ENCODE measurements around the gene PROZ. TPM values are rescaled to one million over a fixed set of nuclear protein-coding genes. Genes with fewer than 3 reads are reported as not detected.

Gene PROZ
- polyA plus RNA-seq, 1 of the 3 experiments (the other 2 are of a cell fraction) = not detected

DNA sequence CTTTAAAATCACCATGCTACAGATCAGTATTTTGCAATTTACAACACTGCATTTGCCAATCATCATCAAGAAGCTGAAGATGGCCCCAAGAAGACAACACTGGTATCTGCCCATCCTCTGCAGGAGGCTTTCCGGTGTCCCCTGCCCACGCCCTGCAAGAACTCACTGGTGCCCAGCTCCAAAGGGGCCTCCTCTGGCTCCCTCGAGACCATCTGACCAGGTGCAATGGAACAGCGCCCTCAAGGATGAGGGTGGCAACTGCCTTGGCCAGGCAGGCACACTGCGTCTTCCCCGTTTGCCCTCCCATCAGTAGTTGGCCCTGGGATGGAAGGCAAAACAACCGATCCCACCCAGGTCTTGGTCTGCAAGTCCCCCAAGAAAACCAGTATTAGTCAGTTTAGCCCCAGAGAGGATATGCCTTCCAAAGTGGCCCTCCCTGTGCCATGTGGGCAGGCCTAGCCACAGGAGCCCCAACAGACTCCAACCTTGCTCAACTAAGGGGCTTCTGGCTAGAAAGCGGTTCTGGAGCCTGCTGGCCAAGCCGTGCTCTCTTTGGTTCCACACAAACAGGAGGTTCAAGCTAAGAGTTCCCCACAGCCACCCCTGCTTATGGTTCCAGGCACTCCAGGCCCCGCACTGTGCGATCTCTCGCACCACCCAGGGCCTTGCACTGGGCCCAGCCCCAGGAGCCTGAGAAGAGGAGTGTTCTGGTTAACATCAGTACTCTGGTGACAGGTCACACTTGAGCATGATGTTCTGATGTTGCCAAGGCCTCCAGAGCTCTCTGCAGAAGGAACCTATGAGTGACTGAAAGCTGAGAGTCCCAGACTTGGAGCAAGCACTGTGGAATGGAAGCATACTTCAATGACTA lies 45.3 kb downstream of the PROZ start:
- DNase-seq = no peak
- Histone ChIP-seq H3K27me3 (ENCODE audit: insufficient read depth) (no peaks in the 10 kb centered on the region), H4K20me1 (ENCODE audit: insufficient read depth) (peaks cover 37% of the 10 kb centered on the region), H3F3A (replicated peaks; ENCODE audit: insufficient read depth) (peaks cover 11% of the 10 kb centered on the region), H3K27ac (ENCODE audit: low read depth in 2 of 2, low read length in 1 of 2) (no peak overlapping the region), H3K4me2 (no peak overlapping the region), H3K36me3 (replicated peaks in 1 of 2; ENCODE audit: control insufficient read depth in 1 of 2, insufficient read depth in 2 of 2, low read length in 1 of 2) (peaks cover 18 to 40% of the 10 kb centered on the region in 2 experiments), H3K4me3 (ENCODE audit: low read depth in 2 of 2, low read length in 1 of 2) (no peak overlapping the region), H3K9ac (no peak overlapping the region), H3K9me2 (no peaks in the 10 kb centered on the region), H2AFZ (ENCODE audit: low read depth) (no peak overlapping the region), H3K4me1 (ENCODE audit: control insufficient read depth in 1 of 2, insufficient read depth in 2 of 2, low read depth in 1 of 2, low read length in 1 of 2) (peaks cover 0 to 24% of the 10 kb centered on the region in 2 experiments; a peak in 2 of 4 replicates), H3K9me3 (no peaks in the 10 kb centered on the region), H3K79me2 (ENCODE audit: insufficient read depth) (peaks cover 97% of the 10 kb centered on the region)
- WGBS (ENCODE audit: low lambda C conversion rate) = 97% methylated on average over 5 of the region's 12 CpGs
- no peak for TF ChIP-seq RCOR1 (IDR thresholded peaks at IDR 0.05; ENCODE audit: low read length)
- no peak for TF ChIP-seq MEF2A (IDR thresholded peaks at IDR 0.05; ENCODE audit: borderline replicate concordance, low read depth)
- TF ChIP-seq, protein P1, sequence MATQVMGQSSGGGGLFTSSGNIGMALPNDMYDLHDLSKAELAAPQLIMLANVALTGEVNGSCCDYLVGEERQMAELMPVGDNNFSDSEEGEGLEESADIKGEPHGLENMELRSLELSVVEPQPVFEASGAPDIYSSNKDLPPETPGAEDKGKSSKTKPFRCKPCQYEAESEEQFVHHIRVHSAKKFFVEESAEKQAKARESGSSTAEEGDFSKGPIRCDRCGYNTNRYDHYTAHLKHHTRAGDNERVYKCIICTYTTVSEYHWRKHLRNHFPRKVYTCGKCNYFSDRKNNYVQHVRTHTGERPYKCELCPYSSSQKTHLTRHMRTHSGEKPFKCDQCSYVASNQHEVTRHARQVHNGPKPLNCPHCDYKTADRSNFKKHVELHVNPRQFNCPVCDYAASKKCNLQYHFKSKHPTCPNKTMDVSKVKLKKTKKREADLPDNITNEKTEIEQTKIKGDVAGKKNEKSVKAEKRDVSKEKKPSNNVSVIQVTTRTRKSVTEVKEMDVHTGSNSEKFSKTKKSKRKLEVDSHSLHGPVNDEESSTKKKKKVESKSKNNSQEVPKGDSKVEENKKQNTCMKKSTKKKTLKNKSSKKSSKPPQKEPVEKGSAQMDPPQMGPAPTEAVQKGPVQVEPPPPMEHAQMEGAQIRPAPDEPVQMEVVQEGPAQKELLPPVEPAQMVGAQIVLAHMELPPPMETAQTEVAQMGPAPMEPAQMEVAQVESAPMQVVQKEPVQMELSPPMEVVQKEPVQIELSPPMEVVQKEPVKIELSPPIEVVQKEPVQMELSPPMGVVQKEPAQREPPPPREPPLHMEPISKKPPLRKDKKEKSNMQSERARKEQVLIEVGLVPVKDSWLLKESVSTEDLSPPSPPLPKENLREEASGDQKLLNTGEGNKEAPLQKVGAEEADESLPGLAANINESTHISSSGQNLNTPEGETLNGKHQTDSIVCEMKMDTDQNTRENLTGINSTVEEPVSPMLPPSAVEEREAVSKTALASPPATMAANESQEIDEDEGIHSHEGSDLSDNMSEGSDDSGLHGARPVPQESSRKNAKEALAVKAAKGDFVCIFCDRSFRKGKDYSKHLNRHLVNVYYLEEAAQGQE (IDR thresholded peaks at IDR 0.05; ENCODE audit: low read depth, low read length) = no peak
- TF ChIP-seq NRF1 (IDR thresholded peaks at IDR 0.05; ENCODE audit: low read depth, low read length) = no peak
- TF ChIP-seq, protein P2, sequence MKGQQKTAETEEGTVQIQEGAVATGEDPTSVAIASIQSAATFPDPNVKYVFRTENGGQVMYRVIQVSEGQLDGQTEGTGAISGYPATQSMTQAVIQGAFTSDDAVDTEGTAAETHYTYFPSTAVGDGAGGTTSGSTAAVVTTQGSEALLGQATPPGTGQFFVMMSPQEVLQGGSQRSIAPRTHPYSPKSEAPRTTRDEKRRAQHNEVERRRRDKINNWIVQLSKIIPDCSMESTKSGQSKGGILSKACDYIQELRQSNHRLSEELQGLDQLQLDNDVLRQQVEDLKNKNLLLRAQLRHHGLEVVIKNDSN (IDR thresholded peaks at IDR 0.05; ENCODE audit: borderline replicate concordance, low read depth) = no peak
- no peak for TF ChIP-seq TAF1 (IDR thresholded peaks at IDR 0.05; ENCODE audit: borderline replicate concordance, low read depth, low read length)
- no peak for TF ChIP-seq CHD2 (IDR thresholded peaks at IDR 0.05; ENCODE audit: low read length, partially characterized antibody)
- TF ChIP-seq EP300 (IDR thresholded peaks at IDR 0.05; ENCODE audit: borderline replicate concordance in 1 of 2, low read depth in 1 of 2, low read length in 1 of 2) = no peak
- TF ChIP-seq, protein P3, sequence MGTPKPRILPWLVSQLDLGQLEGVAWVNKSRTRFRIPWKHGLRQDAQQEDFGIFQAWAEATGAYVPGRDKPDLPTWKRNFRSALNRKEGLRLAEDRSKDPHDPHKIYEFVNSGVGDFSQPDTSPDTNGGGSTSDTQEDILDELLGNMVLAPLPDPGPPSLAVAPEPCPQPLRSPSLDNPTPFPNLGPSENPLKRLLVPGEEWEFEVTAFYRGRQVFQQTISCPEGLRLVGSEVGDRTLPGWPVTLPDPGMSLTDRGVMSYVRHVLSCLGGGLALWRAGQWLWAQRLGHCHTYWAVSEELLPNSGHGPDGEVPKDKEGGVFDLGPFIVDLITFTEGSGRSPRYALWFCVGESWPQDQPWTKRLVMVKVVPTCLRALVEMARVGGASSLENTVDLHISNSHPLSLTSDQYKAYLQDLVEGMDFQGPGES (IDR thresholded peaks at IDR 0.05; ENCODE audit: low read depth, low read length) = no peak
- TF ChIP-seq RXRA (IDR thresholded peaks at IDR 0.05; ENCODE audit: borderline replicate concordance, low read depth) = no peak
- TF ChIP-seq SIN3A (IDR thresholded peaks at IDR 0.05; ENCODE audit: borderline replicate concordance, low read depth, low read length) = no peak
- no peak for TF ChIP-seq SMC3 (IDR thresholded peaks at IDR 0.05; ENCODE audit: low read depth, low read length)
- TF ChIP-seq, protein P4, sequence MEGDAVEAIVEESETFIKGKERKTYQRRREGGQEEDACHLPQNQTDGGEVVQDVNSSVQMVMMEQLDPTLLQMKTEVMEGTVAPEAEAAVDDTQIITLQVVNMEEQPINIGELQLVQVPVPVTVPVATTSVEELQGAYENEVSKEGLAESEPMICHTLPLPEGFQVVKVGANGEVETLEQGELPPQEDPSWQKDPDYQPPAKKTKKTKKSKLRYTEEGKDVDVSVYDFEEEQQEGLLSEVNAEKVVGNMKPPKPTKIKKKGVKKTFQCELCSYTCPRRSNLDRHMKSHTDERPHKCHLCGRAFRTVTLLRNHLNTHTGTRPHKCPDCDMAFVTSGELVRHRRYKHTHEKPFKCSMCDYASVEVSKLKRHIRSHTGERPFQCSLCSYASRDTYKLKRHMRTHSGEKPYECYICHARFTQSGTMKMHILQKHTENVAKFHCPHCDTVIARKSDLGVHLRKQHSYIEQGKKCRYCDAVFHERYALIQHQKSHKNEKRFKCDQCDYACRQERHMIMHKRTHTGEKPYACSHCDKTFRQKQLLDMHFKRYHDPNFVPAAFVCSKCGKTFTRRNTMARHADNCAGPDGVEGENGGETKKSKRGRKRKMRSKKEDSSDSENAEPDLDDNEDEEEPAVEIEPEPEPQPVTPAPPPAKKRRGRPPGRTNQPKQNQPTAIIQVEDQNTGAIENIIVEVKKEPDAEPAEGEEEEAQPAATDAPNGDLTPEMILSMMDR (IDR thresholded peaks at IDR 0.05) = no peak
- no peak for TF ChIP-seq FOXJ3 (CRISPR knock-in tag; IDR thresholded peaks at IDR 0.05)
- no peak for TF ChIP-seq TCF12 (IDR thresholded peaks at IDR 0.05)
- no peak for TF ChIP-seq RAD21 (IDR thresholded peaks at IDR 0.05; ENCODE audit: low read length)
- TF ChIP-seq, protein P5, sequence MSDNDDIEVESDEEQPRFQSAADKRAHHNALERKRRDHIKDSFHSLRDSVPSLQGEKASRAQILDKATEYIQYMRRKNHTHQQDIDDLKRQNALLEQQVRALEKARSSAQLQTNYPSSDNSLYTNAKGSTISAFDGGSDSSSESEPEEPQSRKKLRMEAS (IDR thresholded peaks at IDR 0.05; ENCODE audit: low read depth) = no peak
- ChIA-PET POLR2A (no interaction called here), CTCF (interaction anchor here (0.8 kb wide), 1 partner anchor 28 kb away, joined by 3 read pairs; no protein-coding TSS in a partner anchor)

All from SK-N-SH (cell line).